KMS-11 (cell line): Measurements from ENCODE around the gene GAA.
"Not testable (repeated sequence)": the region's sequence is repeated elsewhere in the genome, so short reads cannot be mapped to it uniquely, and the experiment has no call there.

Experiments
- H2AFZ ChIP-seq: fragments of 200-600 bp; sonication (generic); 2 replicates; pipeline ENCODE4 v1.6.1; 2016; ENCODE audit warnings: antibody characterized with exemption, mixed run types, low read depth
- H3K27ac ChIP-seq: fragments of 200-600 bp; sonication (generic); 2 replicates; pipeline ENCODE4 v1.6.1; 2016; ENCODE audit warnings: mild to moderate bottlenecking, mixed run types
- H3K27me3 ChIP-seq: fragments of 200-600 bp; sonication (generic); 2 replicates; pipeline ENCODE4 v1.6.1; 2017; ENCODE audit warnings: mild to moderate bottlenecking, low read depth, mixed run types, moderate library complexity; ENCODE audit not compliant: insufficient read depth
- H3K36me3 ChIP-seq: fragments of 200-600 bp; sonication (generic); 2 replicates; pipeline ENCODE4 v1.6.1; 2017; ENCODE audit warnings: mild to moderate bottlenecking, mixed run types; ENCODE audit not compliant: insufficient read depth
- H3K4me1 ChIP-seq: fragments of 200-600 bp; sonication (generic); 2 replicates; pipeline ENCODE4 v1.6.1; 2016; ENCODE audit warnings: mild to moderate bottlenecking, low read depth, mixed run types; ENCODE audit not compliant: poor library complexity, severe bottlenecking
- H3K4me2 ChIP-seq: fragments of 200-600 bp; sonication (generic); 2 replicates; pipeline ENCODE4 v1.7.0; 2016; ENCODE audit warnings: mild to moderate bottlenecking, mixed run types
- H3K4me3 ChIP-seq: fragments of 200-600 bp; sonication (generic); IDR thresholded peaks from 2 replicates; pipeline ENCODE4 v1.6.1; 2017; ENCODE audit warnings: low read depth, low read length, mixed read lengths; ENCODE audit not compliant: insufficient read depth
- H3K79me2 ChIP-seq: fragments of 200-600 bp; sonication (generic); 2 replicates; pipeline ENCODE4 v1.6.1; 2016; ENCODE audit warnings: low read depth, mixed run types; ENCODE audit not compliant: insufficient read depth
- H3K9ac ChIP-seq: fragments of 200-600 bp; sonication (generic); 2 replicates; pipeline ENCODE4 v1.6.1; 2016; ENCODE audit warnings: mild to moderate bottlenecking, mixed run types
- H4K20me1 ChIP-seq: fragments of 200-600 bp; sonication (generic); 2 replicates; pipeline ENCODE4 v1.6.1; 2016; ENCODE audit warnings: mild to moderate bottlenecking, mixed run types; ENCODE audit not compliant: insufficient read depth
- TF ChIP-seq, protein P1 (sequence below): fragments of 200-600 bp; sonication (generic); conservative IDR thresholded peaks from 2 replicates; pipeline ENCODE4 v1.6.1; 2017; ENCODE audit warnings: low read depth, mild to moderate bottlenecking, antibody characterized with exemption, low read length, moderate library complexity, mixed read lengths

Gene GAA

GRCh38 chr17:80086081-80086480 is 15.3 kb upstream of the GAA start:
- TF ChIP-seq, protein P1, sequence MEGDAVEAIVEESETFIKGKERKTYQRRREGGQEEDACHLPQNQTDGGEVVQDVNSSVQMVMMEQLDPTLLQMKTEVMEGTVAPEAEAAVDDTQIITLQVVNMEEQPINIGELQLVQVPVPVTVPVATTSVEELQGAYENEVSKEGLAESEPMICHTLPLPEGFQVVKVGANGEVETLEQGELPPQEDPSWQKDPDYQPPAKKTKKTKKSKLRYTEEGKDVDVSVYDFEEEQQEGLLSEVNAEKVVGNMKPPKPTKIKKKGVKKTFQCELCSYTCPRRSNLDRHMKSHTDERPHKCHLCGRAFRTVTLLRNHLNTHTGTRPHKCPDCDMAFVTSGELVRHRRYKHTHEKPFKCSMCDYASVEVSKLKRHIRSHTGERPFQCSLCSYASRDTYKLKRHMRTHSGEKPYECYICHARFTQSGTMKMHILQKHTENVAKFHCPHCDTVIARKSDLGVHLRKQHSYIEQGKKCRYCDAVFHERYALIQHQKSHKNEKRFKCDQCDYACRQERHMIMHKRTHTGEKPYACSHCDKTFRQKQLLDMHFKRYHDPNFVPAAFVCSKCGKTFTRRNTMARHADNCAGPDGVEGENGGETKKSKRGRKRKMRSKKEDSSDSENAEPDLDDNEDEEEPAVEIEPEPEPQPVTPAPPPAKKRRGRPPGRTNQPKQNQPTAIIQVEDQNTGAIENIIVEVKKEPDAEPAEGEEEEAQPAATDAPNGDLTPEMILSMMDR, result no peak
- H3K27me3 ChIP-seq, result peaks cover 64% of the 10 kb centered on the region
- H3K4me2 ChIP-seq, result no peak overlapping the region
- no peaks in the 10 kb centered on the region for H4K20me1 ChIP-seq
- no peak overlapping the region for H2AFZ ChIP-seq
- no peak overlapping the region for H3K4me3 ChIP-seq
- no peak overlapping the region for H3K27ac ChIP-seq
- H3K36me3 ChIP-seq, result no peaks in the 10 kb centered on the region
- H3K4me1 ChIP-seq, result no peaks in the 10 kb centered on the region
- H3K9ac ChIP-seq, result no peak overlapping the region
- no peaks in the 10 kb centered on the region for H3K79me2 ChIP-seq

- Histone ChIP-seq H3K4me2 (no peak overlapping the region), H3K4me3 (no peak overlapping the region), H2AFZ (no peak overlapping the region), H3K27me3 (peaks cover 64% of the 10 kb centered on the region), H3K9ac (no peak overlapping the region), H3K36me3 (no peaks in the 10 kb centered on the region), H4K20me1 (no peaks in the 10 kb centered on the region), H3K79me2 (no peaks in the 10 kb centered on the region), H3K4me1 (no peaks in the 10 kb centered on the region), H3K27ac (no peak overlapping the region)
- TF ChIP-seq, protein P1, result no peak
These were observed 14.8 kb upstream of the GAA start for GRCh38 chr17:80086616-80087015.

GRCh38 chr17:80087346-80088265 is 13.8 kb upstream of the GAA start:
- Histone ChIP-seq H3K27me3 (peaks cover 67% of the 10 kb centered on the region), H3K4me1 (no peaks in the 10 kb centered on the region), H3K36me3 (no peaks in the 10 kb centered on the region), H3K4me2 (no peak overlapping the region), H3K79me2 (no peaks in the 10 kb centered on the region), H3K9ac (no peak overlapping the region), H2AFZ (no peak overlapping the region), H3K27ac (no peak overlapping the region), H3K4me3 (no peak overlapping the region), H4K20me1 (no peaks in the 10 kb centered on the region)
- TF ChIP-seq, protein P1, result no peak

- Histone ChIP-seq H3K9ac (no peak overlapping the region), H3K4me2 (no peak overlapping the region), H3K79me2 (no peaks in the 10 kb centered on the region), H4K20me1 (no peaks in the 10 kb centered on the region), H3K27me3 (peaks cover 55% of the 10 kb centered on the region), H2AFZ (no peak overlapping the region), H3K4me3 (no peak overlapping the region), H3K4me1 (no peaks in the 10 kb centered on the region), H3K27ac (no peak overlapping the region), H3K36me3 (no peaks in the 10 kb centered on the region)
- TF ChIP-seq, protein P1, result no peak
These were observed 11.6 kb upstream of the GAA start for GRCh38 chr17:80089762-80090161.

DNA sequence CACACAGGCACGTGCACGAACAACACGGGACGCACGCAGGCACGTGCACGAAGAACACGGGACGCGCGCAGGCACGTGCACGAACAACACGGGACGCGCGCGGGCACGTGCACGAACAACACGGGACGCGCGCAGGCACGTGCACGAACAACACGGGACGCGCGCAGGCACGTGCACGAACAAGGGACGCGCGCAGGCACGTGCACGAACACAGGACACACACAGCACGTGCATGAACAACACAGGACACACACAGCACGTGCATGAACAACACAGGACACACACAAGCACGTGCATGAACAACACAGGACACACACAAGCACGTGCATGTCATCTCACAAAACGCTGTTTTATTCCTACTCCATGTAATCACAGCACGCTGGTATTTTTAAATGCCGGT is 11.2 kb upstream of the GAA start:
- not testable (repeated sequence) for H3K4me1 ChIP-seq, H3K4me2 ChIP-seq
- peaks cover 54% of the 10 kb centered on the region for H3K27me3 ChIP-seq

More for the DNA sequence above, 11.2 kb upstream of the GAA start:
- not testable (repeated sequence) for H3K79me2 ChIP-seq, H3K9ac ChIP-seq, H3K27ac ChIP-seq, H2AFZ ChIP-seq, H3K4me3 ChIP-seq, H4K20me1 ChIP-seq, H3K36me3 ChIP-seq
